Naive thymus-derived CD8-positive, alpha-beta T cell (primary cell): ENCODE measurements around the gene DNAJC16. TPM values are rescaled to one million over a fixed set of nuclear protein-coding genes. Genes with fewer than 3 reads are reported as not detected.

ENCODE experiments used
- ATAC-seq, 2 donors: fragments of 150-1000 bp; cut with Tn5 transposase in 1 of 2; sonication (Bioruptor Pico), chemical (Tn5 transposase) in 1 of 2; 1 replicate in 1 of 2; 2 replicates in 1 of 2; pipeline ENCODE4 v1.10.0; 2021; ENCODE audit warnings: mild to moderate bottlenecking in 2 of 2, moderate library complexity in 2 of 2
- POLR2A ChIA-PET: fragments of 350-600 bp; sonication (Branson Sonifier 250); formaldehyde crosslinking; loops from one replicate; lab custom pipeline; 2021; ENCODE audit warnings: antibody characterized with exemption; lab: Charles Lee
- DNase-seq, 10 donors: peaks; one replicate each; pipeline versions ENCODE4 v3.0.0 to v3.0.0-alpha.2; 2020 to 2022
- H3K27ac Mint-ChIP-seq, 10 donors: one replicate each; pipeline ENCODE4 v1.8.0; 2020 to 2022; ENCODE audit warnings: mild to moderate bottlenecking in 10 of 10, mixed read lengths in 10 of 10, moderate library complexity in 4 of 10, inconsistent platforms in 1 of 10
- H3K27me3 Mint-ChIP-seq, 5 donors: one replicate each; pipeline ENCODE4 v1.8.0; 2021 to 2022; ENCODE audit warnings: mixed read lengths in 5 of 5
- H3K36me3 Mint-ChIP-seq, 3 donors: one replicate each; pipeline ENCODE4 v1.8.0; 2020 to 2022; ENCODE audit warnings: mixed read lengths in 3 of 3, mild to moderate bottlenecking in 2 of 3, inconsistent platforms in 1 of 3
- H3K4me1 Mint-ChIP-seq, 4 donors: one replicate each; pipeline ENCODE4 v1.8.0; 2021 to 2022; ENCODE audit warnings: mixed read lengths in 4 of 4
- H3K4me3 Mint-ChIP-seq, 10 donors: one replicate each; pipeline ENCODE4 v1.8.0; 2020 to 2022; ENCODE audit warnings: mild to moderate bottlenecking in 10 of 10, mixed read lengths in 10 of 10, moderate library complexity in 6 of 10, inconsistent platforms in 1 of 10
- H3K9me3 Mint-ChIP-seq, 9 donors: one replicate each; pipeline ENCODE4 v1.8.0; 2020 to 2022; ENCODE audit warnings: mixed read lengths in 9 of 9, mild to moderate bottlenecking in 3 of 9, inconsistent platforms in 1 of 9, moderate library complexity in 1 of 9
- polyA plus RNA-seq, 3 donors: library from polyadenylated mRNA; unstranded; fragments of 300-500 nt; fragmentation: Illumina TruSeq; gene quantifications; one replicate each; pipeline ENCODE4 v1.2.3, GENCODE V29; 2021
- total RNA-seq, 8 experiments: library from RNA in 2 of 8; stranded (reverse) in 2 of 8; gene quantifications; one replicate each; pipeline ENCODE4 v1.2.3 and lab custom pipeline; 2021 to 2026

The DNAJC16 gene
- total and polyA plus RNA-seq, 5 experiments from 2014 or later = 5.0 to 30.0 (median 9.7) TPM

- POLR2A ChIA-PET = interaction anchor here (1.2 kb wide), 1 partner anchor 93 kb away, joined by 4 read pairs; the partner anchor contains the start of gene DDI2
Measured at GRCh38 chr1:15524283-15525049, 2.2 kb upstream of the DNAJC16 start.

GRCh38 chr1:15525050-15526020 is 1.3 kb upstream of the DNAJC16 start:
- H3K36me3 Mint-ChIP-seq = peaks cover 0 to 8% (median 0%) of the 10 kb centered on the region in 3 donors
- POLR2A ChIA-PET = interaction anchor here (1.2 to 2.4 kb wide), 3 partner anchors 54 to 309 kb away, joined by 4 to 20 read pairs (median 7); partner anchors contain the start of gene DDI2
- H3K27ac Mint-ChIP-seq = peak overlapping the region; percentile 89 to 100 (median 100)
- no peaks in the 10 kb centered on the region for H3K9me3 Mint-ChIP-seq
- peak in 2 of 10 donors; percentile 12 to 98 for DNase-seq
- H3K27me3 Mint-ChIP-seq = peaks cover 0 to 2% (median 0%) of the 10 kb centered on the region in 5 donors
- peaks cover 32 to 57% (median 52%) of the 10 kb centered on the region in 4 donors for H3K4me1 Mint-ChIP-seq
- peak overlapping the region; percentile 87 to 97 (median 92) for H3K4me3 Mint-ChIP-seq
- ATAC-seq = peak; percentile 63 to 64

More at GRCh38 chr1:15524283-15525049, 2.2 kb upstream of the DNAJC16 start:
- peak; percentile 48 to 56 for ATAC-seq
- peaks cover 0 to 2% (median 0%) of the 10 kb centered on the region in 5 donors for H3K27me3 Mint-ChIP-seq
- peak overlapping the region; percentile 97 to 100 (median 100) for H3K27ac Mint-ChIP-seq
- H3K4me1 Mint-ChIP-seq = peaks cover 32 to 55% (median 52%) of the 10 kb centered on the region in 4 donors
- DNase-seq = peak; percentile 99 to 100 (median 100)
- H3K9me3 Mint-ChIP-seq = no peaks in the 10 kb centered on the region
- peak overlapping the region; percentile 87 to 97 (median 92) for H3K4me3 Mint-ChIP-seq
- H3K36me3 Mint-ChIP-seq = peaks cover 0 to 4% (median 0%) of the 10 kb centered on the region in 3 donors

GRCh38 chr1:15526021-15526489 is 593 bp upstream of the DNAJC16 start:
- Mint-ChIP-seq H3K4me3 (peak overlapping the region; percentile 87 to 97 (median 92)), H3K4me1 (peaks cover 34 to 60% (median 55%) of the 10 kb centered on the region in 4 donors), H3K9me3 (no peaks in the 10 kb centered on the region), H3K36me3 (peaks cover 0 to 15% (median 0%) of the 10 kb centered on the region in 3 donors), H3K27me3 (peaks cover 0 to 2% (median 0%) of the 10 kb centered on the region in 5 donors), H3K27ac (peak overlapping the region; percentile 89 to 100 (median 100))
- POLR2A ChIA-PET = interaction anchor here (1.2 to 2.4 kb wide), 3 partner anchors 53 to 308 kb away, joined by 4 to 20 read pairs (median 7); partner anchors contain the start of gene DDI2
- DNase-seq (peak in 2 of 10 donors; percentile 12 to 13), ATAC-seq (no peak)

- Mint-ChIP-seq H3K36me3 (peaks cover 0 to 45% (median 3%) of the 10 kb centered on the region in 3 donors), H3K4me3 (no peak overlapping the region), H3K27ac (peak overlapping the region in 1 of 10 donors; percentile 73), H3K27me3 (peaks cover 0 to 2% (median 0%) of the 10 kb centered on the region in 5 donors), H3K4me1 (peaks cover 19 to 36% (median 27%) of the 10 kb centered on the region in 4 donors), H3K9me3 (no peaks in the 10 kb centered on the region)
- POLR2A ChIA-PET = interaction anchor here (0.6 kb wide), 1 partner anchor 171 kb away, joined by 3 read pairs; no protein-coding TSS in a partner anchor
- DNase-seq (no peak), ATAC-seq (no peak)
Measured at GRCh38 chr1:15531003-15531402, 4.4 kb downstream of the DNAJC16 start.

GRCh38 chr1:15531682-15532081 is 5.0 kb downstream of the DNAJC16 start:
- no peaks in the 10 kb centered on the region for H3K9me3 Mint-ChIP-seq
- H3K36me3 Mint-ChIP-seq = peaks cover 4 to 52% (median 8%) of the 10 kb centered on the region in 3 donors
- POLR2A ChIA-PET = interaction anchor here (0.6 kb wide), 1 partner anchor 171 kb away, joined by 3 read pairs; no protein-coding TSS in a partner anchor
- H3K27me3 Mint-ChIP-seq = no peaks in the 10 kb centered on the region
- no peak overlapping the region for H3K4me3 Mint-ChIP-seq
- no peak for DNase-seq
- H3K27ac Mint-ChIP-seq = no peak overlapping the region
- ATAC-seq = no peak
- peaks cover 13 to 32% (median 23%) of the 10 kb centered on the region in 4 donors for H3K4me1 Mint-ChIP-seq

GRCh38 chr1:15538771-15539170 is 12.1 kb downstream of the DNAJC16 start:
- no peak for ATAC-seq
- no peaks in the 10 kb centered on the region for H3K27me3 Mint-ChIP-seq

GRCh38 chr1:15540186-15540585 is 13.5 kb downstream of the DNAJC16 start:
- H3K4me3 Mint-ChIP-seq = no peak overlapping the region
- peaks cover 3 to 11% (median 6%) of the 10 kb centered on the region in 4 donors for H3K4me1 Mint-ChIP-seq
- peaks cover 4 to 89% (median 21%) of the 10 kb centered on the region in 3 donors for H3K36me3 Mint-ChIP-seq
- ATAC-seq (no peak), DNase-seq (no peak)
- no peaks in the 10 kb centered on the region for H3K9me3 Mint-ChIP-seq
- POLR2A ChIA-PET = no interaction called here
- no peak overlapping the region for H3K27ac Mint-ChIP-seq
- no peaks in the 10 kb centered on the region for H3K27me3 Mint-ChIP-seq

More at GRCh38 chr1:15538771-15539170, 12.1 kb downstream of the DNAJC16 start:
- no peak for DNase-seq
- POLR2A ChIA-PET = interaction anchor here (0.6 kb wide), 1 partner anchor 38 kb away, joined by 3 read pairs; no protein-coding TSS in a partner anchor
- Mint-ChIP-seq H3K4me3 (no peak overlapping the region), H3K4me1 (peaks cover 3 to 11% (median 6%) of the 10 kb centered on the region in 4 donors), H3K36me3 (peaks cover 4 to 86% (median 22%) of the 10 kb centered on the region in 3 donors), H3K9me3 (no peaks in the 10 kb centered on the region), H3K27ac (no peak overlapping the region)

- Mint-ChIP-seq H3K4me1 (peaks cover 3 to 11% (median 6%) of the 10 kb centered on the region in 4 donors), H3K36me3 (peaks cover 3 to 92% (median 18%) of the 10 kb centered on the region in 3 donors), H3K27ac (peak overlapping the region in 2 of 10 donors; percentile 14 to 16), H3K27me3 (no peaks in the 10 kb centered on the region), H3K4me3 (no peak overlapping the region), H3K9me3 (no peaks in the 10 kb centered on the region)
- ATAC-seq (no peak), DNase-seq (no peak)
- POLR2A ChIA-PET = no interaction called here
Measured at GRCh38 chr1:15541231-15541792, 14.7 kb downstream of the DNAJC16 start.

GRCh38 chr1:15542388-15543250 is 16.0 kb downstream of the DNAJC16 start:
- Mint-ChIP-seq H3K27me3 (no peaks in the 10 kb centered on the region), H3K4me3 (no peak overlapping the region), H3K4me1 (peaks cover 0 to 9% (median 6%) of the 10 kb centered on the region in 4 donors), H3K9me3 (no peaks in the 10 kb centered on the region), H3K27ac (peak overlapping the region in 2 of 10 donors; percentile 32 to 33), H3K36me3 (peaks cover 0 to 92% (median 17%) of the 10 kb centered on the region in 3 donors)
- POLR2A ChIA-PET = no interaction called here
- no peak for ATAC-seq
- no peak for DNase-seq

GRCh38 chr1:15543251-15543588 is 16.6 kb downstream of the DNAJC16 start:
- Mint-ChIP-seq H3K4me3 (no peak overlapping the region), H3K27ac (peak overlapping the region in 2 of 10 donors; percentile 0 to 33), H3K9me3 (no peaks in the 10 kb centered on the region), H3K27me3 (no peaks in the 10 kb centered on the region), H3K36me3 (peaks cover 5 to 92% (median 23%) of the 10 kb centered on the region in 3 donors), H3K4me1 (peaks cover 0 to 9% (median 6%) of the 10 kb centered on the region in 4 donors)
- DNase-seq = no peak
- ATAC-seq = no peak
- POLR2A ChIA-PET = no interaction called here
